PC-3 (cell line): Measurements from ENCODE around the gene MAP3K3.

ENCODE experiments used
- CTCF ChIP-seq: fragments of 300-600 bp; sonication (generic); conservative IDR thresholded peaks from 2 replicates; pipeline ENCODE4 v1.5.1; 2017; ENCODE audit warnings: antibody characterized with exemption, low read depth, mild to moderate bottlenecking, low read length
- EZH2 ChIP-seq: fragments of 300-600 bp; sonication (generic); IDR thresholded peaks from one replicate; pipeline ENCODE4 v1.6.1; 2017; ENCODE audit warnings: antibody characterized with exemption, mild to moderate bottlenecking, low read length; ENCODE audit not compliant: unreplicated experiment

GRCh38 chr17:63718988-63719387 is 96.8 kb downstream of the MAP3K3 start:
- no peak for TF ChIP-seq CTCF
- TF ChIP-seq EZH2: no peak
